MCF 10A (cell line): Measurements from ENCODE around the gene MMP3. TPM values are rescaled to one million over a fixed set of nuclear protein-coding genes. Genes with fewer than 3 reads are reported as not detected.

Experiments used
- total RNA-seq: library from RNA; stranded (reverse); gene quantifications from 2 replicates; pipeline ENCODE4 v1.2.3, GENCODE V29; 2022

Gene MMP3
- total RNA-seq, 1 experiment from 2014 or later, result 0.19 TPM

Other genes with a start within 250 kb of the MMP3 start
- gene MMP20, start 218.3 kb downstream of the MMP3 start, total RNA-seq, result not detected in 2 replicates
- gene MMP27, start 137.8 kb downstream of the MMP3 start, total RNA-seq, result not detected in 2 replicates
- gene MMP8, start 118.7 kb downstream of the MMP3 start, total RNA-seq, result 0.12 TPM in 1 of 2 replicates, not detected in the other
- 0.29 and 0.75 TPM in 2 replicates for gene MMP10, start 63.0 kb downstream of the MMP3 start, total RNA-seq
- gene MMP1, start 45.4 kb downstream of the MMP3 start, total RNA-seq, result 0.25 and 0.35 TPM in 2 replicates
- gene MMP12, start 31.4 kb upstream of the MMP3 start, total RNA-seq, result not detected in 2 replicates
- not detected in 2 replicates for gene MMP13, start 112.1 kb upstream of the MMP3 start, total RNA-seq
- gene DCUN1D5, start 248.6 kb upstream of the MMP3 start, total RNA-seq, result 53.8 and 87.4 TPM in 2 replicates